Endothelial cell of umbilical vein (primary cell): ENCODE measurements around the gene PDGFRA. TPM values are rescaled to one million over a fixed set of nuclear protein-coding genes. Genes with fewer than 3 reads are reported as not detected.

Experiments used
- BruUV-seq: library from RNA; stranded (reverse); fragments of 400-500 nt; replicated peaks from 2 replicates; lab custom pipeline; 2021; lab: Mats Ljungman, UMichigan
- CTCF ChIA-PET: fragments of 300-600, 350-600 bp; sonication (Branson Sonifier 250); formaldehyde crosslinking; loops from one replicate; lab custom pipeline; 2021; ENCODE audit warnings: antibody characterized with exemption, inconsistent platforms; lab: Charles Lee
- POLR2A ChIA-PET: fragments of 300-600, 350-600 bp; sonication (Branson Sonifier 250); formaldehyde crosslinking; loops from one replicate; lab custom pipeline; 2021; ENCODE audit warnings: antibody characterized with exemption, inconsistent platforms; lab: Charles Lee
- DNase-seq: peaks from one replicate; pipeline ENCODE4 v3.0.0-alpha.2; 2011; ENCODE audit warnings: low read depth, low spot score
- FAIRE-seq: peaks from 2 replicates; lab custom pipeline; 2011; peaks lifted over from hg19 to GRCh38; lab: Jason Lieb, UNC
- H2AFZ ChIP-seq: 2 replicates; pipeline ENCODE4 v1.6.0; 2012; ENCODE audit warnings: low read depth, low read length, control low read depth, inconsistent platforms
- H3K27ac ChIP-seq: 2 replicates; pipeline ENCODE4 v1.5.1; 2011; ENCODE audit warnings: low read depth, mild to moderate bottlenecking, control low read depth, low read length, moderate library complexity; ENCODE audit not compliant: insufficient read depth
- H3K27me3 ChIP-seq, 2 experiments: 2 replicates each; pipeline versions ENCODE4 v1.6.0 to v1.6.1; 2011; ENCODE audit warnings: low read length in 2 of 2, mixed read lengths in 1 of 2; ENCODE audit not compliant: control insufficient read depth in 2 of 2, insufficient read depth in 2 of 2
- H3K36me3 ChIP-seq, 2 experiments: 2 replicates in 1 of 2; 3 replicates in 1 of 2; pipeline ENCODE4 v1.5.1; 2011; ENCODE audit warnings: low read length in 2 of 2, mild to moderate bottlenecking in 1 of 2, moderate library complexity in 1 of 2; ENCODE audit not compliant: control insufficient read depth in 2 of 2, insufficient read depth in 2 of 2; ENCODE audit errors: extremely low read depth in 1 of 2
- H3K4me1 ChIP-seq: 3 replicates; pipeline ENCODE4 v1.5.1; 2011; ENCODE audit warnings: mild to moderate bottlenecking, low read length; ENCODE audit not compliant: control insufficient read depth, insufficient read depth; ENCODE audit errors: extremely low read depth
- H3K4me2 ChIP-seq: 2 replicates; pipeline ENCODE4 v1.6.1; 2011; ENCODE audit warnings: low read length, control low read depth, mixed read lengths; ENCODE audit not compliant: insufficient read depth
- H3K4me3 ChIP-seq, 3 experiments: fragments of 200-600 bp in 1 of 3; sonication (generic), shearing (Covaris generic) in 1 of 3; replicated peaks in 1 of 3; 2 replicates each; pipeline ENCODE4 v1.5.1; 2011 to 2016; ENCODE audit warnings: control low read depth in 3 of 3, low read length in 3 of 3, mild to moderate bottlenecking in 2 of 3, inconsistent platforms in 1 of 3, low read depth in 1 of 3, moderate library complexity in 1 of 3; ENCODE audit not compliant: insufficient read depth in 1 of 3
- H3K79me2 ChIP-seq: 2 replicates; pipeline ENCODE4 v1.6.0; 2012; ENCODE audit warnings: low read length, inconsistent platforms; ENCODE audit not compliant: control insufficient read depth, insufficient read depth
- H3K9ac ChIP-seq: replicated peaks from 2 replicates; pipeline ENCODE3; 2011; ENCODE audit warnings: low read length, control low read depth; ENCODE audit not compliant: insufficient read depth; ENCODE audit errors: extremely low read depth
- H3K9me1 ChIP-seq: replicated peaks from 3 replicates; pipeline ENCODE4 v1.6.0; 2011; ENCODE audit warnings: mild to moderate bottlenecking, low read length; ENCODE audit not compliant: control insufficient read depth, insufficient read depth; ENCODE audit errors: extremely low read depth
- H3K9me3 ChIP-seq: replicated peaks from 2 replicates; pipeline ENCODE4 v1.5.1; 2012; ENCODE audit warnings: low read length, inconsistent platforms; ENCODE audit not compliant: control insufficient read depth, insufficient read depth
- H4K20me1 ChIP-seq: replicated peaks from 2 replicates; pipeline ENCODE3; 2011; ENCODE audit warnings: mild to moderate bottlenecking, low read length; ENCODE audit not compliant: control insufficient read depth, insufficient read depth; ENCODE audit errors: extremely low read depth
- CTCF ChIP-seq, 2 donors: IDR thresholded peaks; 1 replicate in 1 of 2; 2 replicates in 1 of 2; pipeline ENCODE4 v1.5.1; 2011; ENCODE audit warnings: low read length in 2 of 2, mild to moderate bottlenecking in 2 of 2, moderate library complexity in 2 of 2, control low read depth in 1 of 2, inconsistent platforms in 1 of 2, low read depth in 1 of 2; ENCODE audit not compliant: insufficient read depth in 1 of 2; ENCODE audit errors: extremely low read depth in 1 of 2
- EZH2 ChIP-seq: IDR thresholded peaks from 2 replicates; pipeline ENCODE4 v1.6.1; 2012; ENCODE audit warnings: borderline replicate concordance, low read depth, mild to moderate bottlenecking, moderate library complexity, low read length, inconsistent platforms; ENCODE audit not compliant: severe bottlenecking
- FOS ChIP-seq: IDR thresholded peaks from 2 replicates; pipeline ENCODE4 v1.6.1; 2011; ENCODE audit warnings: mild to moderate bottlenecking, low read length, moderate library complexity, borderline replicate concordance; ENCODE audit not compliant: insufficient read depth
- GATA2 ChIP-seq: IDR thresholded peaks from 2 replicates; pipeline ENCODE4 v1.7.0; 2011; ENCODE audit warnings: low read depth, mild to moderate bottlenecking, moderate library complexity, mixed read lengths, low read length; ENCODE audit not compliant: insufficient read length, insufficient read depth
- JUN ChIP-seq: IDR thresholded peaks from 2 replicates; pipeline ENCODE4 v1.6.1; 2011; ENCODE audit warnings: borderline replicate concordance, low read depth; ENCODE audit not compliant: insufficient read length, insufficient read depth
- MAX ChIP-seq: IDR thresholded peaks from 2 replicates; pipeline ENCODE4 v1.6.1; 2011; ENCODE audit not compliant: insufficient read depth, insufficient read length
- MYC ChIP-seq: IDR thresholded peaks from one replicate; pipeline ENCODE4 v1.6.1; 2011; ENCODE audit warnings: mild to moderate bottlenecking, low read depth, low read length
- POLR2A ChIP-seq: IDR thresholded peaks from 2 replicates; pipeline ENCODE4 v1.6.1; 2012; ENCODE audit warnings: low read depth, mild to moderate bottlenecking, control low read depth, low read length
- POLR2AphosphoS5 ChIP-seq: IDR thresholded peaks from 2 replicates; pipeline ENCODE4 v1.6.1; 2012; ENCODE audit warnings: low read depth, mild to moderate bottlenecking, control low read depth, low read length, moderate library complexity; ENCODE audit not compliant: insufficient read depth
- dilution Hi-C: fragments of 300-500 bp; cut with MboI; formaldehyde crosslinking; loops from one replicate; pipeline ENCODE4 v1.15.0; 2019; ENCODE audit warnings: low sequenced_read_pairs; ENCODE audit not compliant: extremely low pct_ligation_motif_present
- intact Hi-C: fragments of 100-400 bp; cut with micrococcal nuclease; formaldehyde crosslinking; loops from one replicate; pipeline ENCODE4 v1.10.0; 2022
- polyA plus RNA-seq, 4 experiments: library from polyadenylated mRNA; depleted of rRNA in 3 of 4; stranded (reverse) in 3 of 4; unstranded in 1 of 4; fragments of >200 nt; gene quantifications; 2 replicates each; pipeline versions ENCODE4 v1.2.1 to v1.2.3, GENCODE V29; 2011 to 2012; ENCODE audit warnings: missing spikeins in 1 of 4
- total RNA-seq: library from RNA; stranded (reverse); gene quantifications from 2 replicates; pipeline ENCODE4 v1.2.3, GENCODE V29; 2021

Gene PDGFRA
- total and polyA plus RNA-seq, 2 donors (not counting 3 experiments of a cell fraction or from before 2014, with no cell fraction given), result 0.19 to 0.55 TPM

DNA sequence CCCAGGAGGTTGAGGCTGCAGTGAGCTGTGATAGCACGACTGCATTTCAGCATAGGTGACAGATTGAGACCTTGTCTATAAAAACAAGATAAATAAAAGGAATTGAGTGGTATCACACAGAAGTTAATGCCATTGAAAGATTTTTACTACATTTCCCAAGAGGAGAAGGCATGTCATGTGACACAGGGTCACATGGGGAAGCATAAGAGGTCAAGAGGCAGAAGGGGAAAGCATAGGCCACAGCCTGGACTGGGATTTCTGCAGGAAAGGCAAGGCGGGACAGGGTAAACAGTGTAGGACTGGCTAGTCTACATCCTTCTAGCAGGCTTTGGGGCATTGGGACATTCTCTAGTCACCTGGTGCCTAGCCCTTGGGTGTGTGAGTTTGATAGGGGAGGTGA is 88.6 kb downstream of the PDGFRA start:
- no peaks in the 10 kb centered on the region for H3K79me2 ChIP-seq
- no peak for DNase-seq
- no peak overlapping the region for H3K27ac ChIP-seq
- FAIRE-seq, result no peak
- TF ChIP-seq JUN, result no peak
- TF ChIP-seq MAX, result no peak
- no peak for TF ChIP-seq MYC
- no peak for TF ChIP-seq GATA2
- no peak for TF ChIP-seq CTCF (IDR thresholded peaks at IDR 0.05; ENCODE audit: extremely low read depth in 1 of 2, insufficient read depth in 1 of 2, low read depth in 1 of 2, low read length in 2 of 2)
- no peak for TF ChIP-seq FOS
- TF ChIP-seq EZH2, result no peak
- no peak for TF ChIP-seq POLR2A
- TF ChIP-seq POLR2AphosphoS5, result no peak
- intact Hi-C loops, result no loop called here
- ChIA-PET POLR2A (no interaction called here), CTCF (interaction anchor here (0.8 to 3.8 kb wide), 10 partner anchors 10 to 644 kb away, joined by 4 to 35 read pairs (median 8); no protein-coding TSS in a partner anchor)
- H4K20me1 ChIP-seq, result no peaks in the 10 kb centered on the region
- H3K9me1 ChIP-seq, result no peaks in the 10 kb centered on the region
- H3K4me2 ChIP-seq, result no peak overlapping the region
- no peak overlapping the region for H2AFZ ChIP-seq
- H3K27me3 ChIP-seq, result peaks cover 0 to 6% of the 10 kb centered on the region in 2 experiments
- H3K4me3 ChIP-seq, result no peak overlapping the region
- no peaks in the 10 kb centered on the region for H3K9me3 ChIP-seq
- H3K4me1 ChIP-seq, result no peaks in the 10 kb centered on the region
- dilution Hi-C loops, result no loop called here
- H3K36me3 ChIP-seq, result no peaks in the 10 kb centered on the region
- no TSS peak for BruUV-seq
- no peak overlapping the region for H3K9ac ChIP-seq
